ENCODE measurements around the gene WDFY3.

DNA sequence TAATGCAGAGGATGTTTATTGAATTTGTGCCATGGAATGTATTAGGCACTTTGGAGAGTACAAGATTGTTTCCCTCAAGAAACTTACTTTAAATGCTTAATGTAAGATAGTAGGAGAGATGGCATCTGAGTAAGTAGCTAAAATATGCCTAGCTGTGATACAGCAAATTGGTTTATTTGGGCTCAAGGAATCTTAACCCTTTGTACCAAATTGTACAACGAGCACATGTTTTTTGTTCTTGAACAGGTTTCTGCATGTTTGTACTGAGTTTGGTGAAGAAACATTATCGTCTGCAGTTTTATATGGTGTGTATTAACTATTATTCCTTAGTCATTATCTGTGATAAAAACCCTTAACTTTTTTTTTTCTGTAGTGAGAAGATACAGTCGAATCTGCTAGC is 334.9 kb downstream of the WDFY3 start:
- TF ChIP-seq, protein P1, sequence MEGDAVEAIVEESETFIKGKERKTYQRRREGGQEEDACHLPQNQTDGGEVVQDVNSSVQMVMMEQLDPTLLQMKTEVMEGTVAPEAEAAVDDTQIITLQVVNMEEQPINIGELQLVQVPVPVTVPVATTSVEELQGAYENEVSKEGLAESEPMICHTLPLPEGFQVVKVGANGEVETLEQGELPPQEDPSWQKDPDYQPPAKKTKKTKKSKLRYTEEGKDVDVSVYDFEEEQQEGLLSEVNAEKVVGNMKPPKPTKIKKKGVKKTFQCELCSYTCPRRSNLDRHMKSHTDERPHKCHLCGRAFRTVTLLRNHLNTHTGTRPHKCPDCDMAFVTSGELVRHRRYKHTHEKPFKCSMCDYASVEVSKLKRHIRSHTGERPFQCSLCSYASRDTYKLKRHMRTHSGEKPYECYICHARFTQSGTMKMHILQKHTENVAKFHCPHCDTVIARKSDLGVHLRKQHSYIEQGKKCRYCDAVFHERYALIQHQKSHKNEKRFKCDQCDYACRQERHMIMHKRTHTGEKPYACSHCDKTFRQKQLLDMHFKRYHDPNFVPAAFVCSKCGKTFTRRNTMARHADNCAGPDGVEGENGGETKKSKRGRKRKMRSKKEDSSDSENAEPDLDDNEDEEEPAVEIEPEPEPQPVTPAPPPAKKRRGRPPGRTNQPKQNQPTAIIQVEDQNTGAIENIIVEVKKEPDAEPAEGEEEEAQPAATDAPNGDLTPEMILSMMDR (IDR thresholded peaks at IDR 0.05) = no peak
- no peak for TF ChIP-seq POLR2A (IDR thresholded peaks at IDR 0.05)

Data from lower leg skin (tissue), 3 donors.